GM10847 (cell line): ENCODE results near the gene TSGA10IP.

ENCODE experiments used
- POLR2A ChIP-seq: IDR thresholded peaks from 2 replicates; pipeline ENCODE4 v1.6.1; 2011; ENCODE audit not compliant: insufficient read length; ENCODE audit errors: extremely low read depth

Gene TSGA10IP

DNA sequence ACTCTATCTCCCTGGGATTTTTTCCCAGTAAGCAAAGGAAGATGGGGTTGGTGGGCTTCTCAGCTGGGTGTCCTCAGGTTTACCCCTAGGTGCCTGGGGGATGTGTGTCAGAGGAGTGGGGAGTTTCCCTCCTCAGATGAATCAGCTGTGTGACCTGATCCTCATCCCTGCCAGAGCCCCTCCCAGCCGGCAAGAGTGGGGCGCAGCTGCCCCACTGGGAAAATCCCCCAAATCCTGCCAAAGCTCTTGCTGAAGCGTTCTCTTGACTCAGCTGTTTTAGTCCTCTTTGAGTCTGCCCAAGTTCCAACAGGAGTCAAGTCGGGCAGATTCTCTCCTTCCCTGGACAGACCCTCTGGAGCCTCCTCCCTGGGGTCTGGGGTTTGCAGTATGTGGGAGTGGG, 32.4 kb upstream of the TSGA10IP start:
- TF ChIP-seq POLR2A = no peak

DNA sequence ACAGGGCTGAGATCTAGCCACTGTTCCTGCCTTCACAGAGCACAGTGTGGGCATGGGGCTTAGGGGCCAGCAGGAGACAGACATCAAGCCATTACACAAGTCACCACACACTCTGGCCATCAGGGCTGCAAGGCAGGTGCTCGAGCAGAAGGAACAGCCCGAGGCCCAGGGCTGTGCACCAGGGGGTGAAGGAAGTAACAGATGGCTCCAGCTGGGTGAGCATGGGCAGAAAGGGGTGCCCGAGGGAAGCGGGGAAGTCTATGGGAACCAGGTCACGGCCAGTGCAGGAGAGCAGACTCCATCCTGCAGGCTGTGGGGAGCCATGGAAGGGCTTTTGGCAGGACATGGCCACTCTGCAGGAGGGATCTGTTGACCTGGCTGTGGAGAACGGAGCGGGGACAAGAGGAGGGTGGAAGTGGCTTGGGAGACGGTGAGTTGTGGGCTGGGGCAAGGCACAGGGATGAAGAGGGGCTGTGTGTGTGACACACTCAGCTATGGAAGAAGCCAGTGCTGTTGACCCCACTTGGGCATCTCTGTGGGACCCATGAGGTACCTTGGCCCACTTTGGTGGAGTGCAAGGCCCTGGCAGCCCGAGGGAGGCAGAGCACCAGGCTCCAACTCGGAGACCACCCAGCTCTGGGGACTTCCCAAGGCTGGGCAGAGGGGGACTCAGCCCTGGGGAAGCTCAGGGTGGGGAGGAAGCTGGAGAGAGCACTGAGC, 30.0 kb upstream of the TSGA10IP start:
- no peak for TF ChIP-seq POLR2A

DNA sequence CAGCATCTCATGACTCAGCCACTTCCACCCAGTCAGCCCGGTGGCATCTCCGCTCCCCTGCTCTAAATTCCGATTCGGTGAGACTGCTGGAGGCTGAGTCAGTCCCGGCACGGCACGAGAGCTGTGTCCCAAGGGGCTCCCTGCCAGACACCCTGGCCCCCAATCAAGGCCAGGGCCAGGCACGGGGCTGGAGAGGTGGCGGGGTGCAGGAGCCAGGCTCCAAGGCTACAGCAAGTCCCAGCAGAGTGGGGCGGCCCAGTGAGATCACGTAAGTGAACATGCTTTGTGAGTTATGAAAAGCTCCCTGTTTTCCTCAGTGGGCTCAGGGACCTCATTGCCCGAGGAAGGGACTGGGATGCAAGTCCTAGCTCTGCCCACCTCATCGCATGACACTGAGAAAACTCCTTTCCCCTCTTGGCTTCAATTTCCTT, 29.4 kb upstream of the TSGA10IP start:
- no peak for TF ChIP-seq POLR2A

DNA sequence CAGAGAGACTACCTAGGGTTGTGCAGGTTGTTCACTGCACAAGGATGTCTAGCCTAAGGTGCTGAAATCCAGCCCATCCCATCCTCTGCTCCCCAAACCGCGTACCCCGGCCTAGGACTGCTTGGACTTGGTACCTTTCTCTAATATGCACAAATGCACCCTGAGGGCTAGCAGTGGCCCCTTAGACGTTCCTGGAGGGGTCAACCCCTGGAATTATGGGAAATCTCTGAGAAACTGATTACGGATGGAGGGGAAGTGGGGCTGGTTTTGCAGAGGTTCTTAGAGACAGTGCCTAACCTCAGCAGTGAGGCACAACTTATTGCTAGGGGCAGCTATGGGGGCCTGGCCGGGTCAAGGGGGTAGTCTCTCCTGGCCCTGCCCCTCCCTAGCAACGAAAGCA, 28.9 kb upstream of the TSGA10IP start:
- TF ChIP-seq POLR2A = no peak

DNA sequence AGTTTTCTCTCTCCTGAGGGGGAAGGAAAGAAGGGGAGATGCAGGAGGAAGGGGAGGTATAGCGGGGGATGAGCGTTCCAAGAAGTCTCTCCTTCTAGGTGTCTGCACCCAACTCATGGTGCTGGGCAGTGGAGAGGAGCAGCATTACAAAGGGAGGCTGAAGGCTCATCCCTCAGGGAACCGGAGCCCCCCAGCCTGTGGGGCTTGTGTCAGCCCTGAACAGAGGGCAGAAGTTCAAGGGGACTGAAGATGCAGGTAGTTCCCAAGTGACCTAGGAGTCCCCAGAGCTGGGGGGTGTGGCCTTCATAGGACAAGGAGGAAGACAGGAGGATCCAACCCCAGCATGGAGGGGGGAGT, 28.2 kb upstream of the TSGA10IP start:
- no peak for TF ChIP-seq POLR2A

DNA sequence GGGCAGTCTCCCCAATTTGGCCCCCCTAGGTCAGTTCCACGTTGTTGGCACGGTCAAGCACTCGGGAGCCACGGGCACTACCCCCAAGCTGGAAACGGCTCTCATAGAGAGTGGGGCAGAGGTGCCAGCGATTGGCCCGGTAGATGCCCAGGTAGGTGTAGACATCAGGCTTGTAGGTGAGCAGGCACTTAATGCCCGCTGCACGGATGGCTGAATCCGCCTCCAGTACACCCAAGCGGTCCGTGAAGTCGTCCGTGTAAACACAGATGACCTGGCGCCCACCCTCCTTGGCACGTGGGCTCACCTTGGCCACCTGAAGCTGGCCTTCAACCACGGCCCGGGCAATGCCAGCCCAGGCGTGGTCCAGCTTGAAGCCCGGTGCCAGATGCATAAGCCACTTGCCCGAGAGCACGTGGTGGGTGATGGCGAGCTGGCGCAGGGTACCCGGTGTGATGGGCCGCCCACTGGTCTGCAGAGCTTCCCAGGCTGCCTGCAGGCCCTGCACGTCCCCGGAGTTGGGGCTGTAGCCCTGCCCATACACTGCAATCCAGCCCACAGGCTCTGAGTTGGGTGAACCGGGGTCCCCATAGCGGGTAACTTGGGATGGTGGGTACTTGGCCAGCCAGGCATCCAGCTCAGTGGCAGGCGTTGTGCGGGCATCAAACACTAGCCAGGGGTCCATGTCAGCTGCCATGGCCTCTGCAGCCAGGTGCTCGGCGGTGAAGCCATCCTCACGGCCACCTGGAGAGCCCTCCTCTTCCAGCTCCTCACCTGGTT, 27.7 kb upstream of the TSGA10IP start:
- TF ChIP-seq POLR2A = no peak

DNA sequence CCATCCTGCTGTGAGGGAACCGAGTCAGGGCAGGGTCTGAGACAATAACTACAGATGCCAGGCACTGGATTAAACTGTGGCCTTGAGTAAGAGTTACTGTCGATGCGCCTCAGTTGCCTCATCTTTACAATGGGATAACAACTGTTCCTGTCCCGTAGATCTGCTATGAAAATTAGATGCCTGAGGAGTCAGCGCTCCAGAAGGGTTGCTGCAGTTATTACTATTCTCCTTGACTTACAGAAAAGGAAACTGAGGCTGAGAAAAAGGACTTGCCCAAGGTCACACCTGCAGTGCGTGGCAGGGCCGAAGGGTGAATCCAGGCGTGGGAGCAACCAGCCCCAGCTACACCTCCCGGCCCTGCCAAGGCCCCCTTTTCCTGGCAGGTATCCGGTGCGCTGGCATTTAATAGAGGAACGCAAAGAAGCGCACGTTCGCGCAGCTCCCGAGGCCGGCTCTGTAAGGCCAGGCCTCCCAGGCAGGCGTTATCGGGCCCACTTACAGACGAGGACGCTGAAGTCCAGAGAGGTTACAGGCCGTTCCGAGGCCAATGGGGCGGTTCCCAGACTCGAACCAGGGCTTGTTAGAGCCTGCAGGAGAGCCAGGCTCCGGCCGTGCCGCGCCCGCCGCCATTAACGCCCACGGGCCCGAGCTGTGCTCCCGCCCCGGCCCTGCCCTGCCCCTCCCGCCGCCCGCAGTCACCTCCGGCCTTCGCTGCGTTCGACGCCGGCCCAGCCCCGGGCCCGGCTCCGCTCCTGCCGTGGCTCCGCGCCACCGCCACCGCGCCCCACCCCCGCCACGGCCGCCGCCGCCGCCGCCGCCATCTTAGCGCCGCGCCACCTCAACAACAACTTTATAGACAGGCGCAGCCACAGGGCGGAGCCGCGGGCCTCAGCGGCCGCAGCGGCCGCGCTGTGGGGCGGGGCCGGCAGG, 26.8 kb upstream of the TSGA10IP start, which contains the start of gene C11orf68:
C11orf68 (minus strand) TSS at position 852 of the 930 bp plus-strand sequence; CDS start at position 821, 31 bp downstream.
- TF ChIP-seq POLR2A = peak; percentile 65

DNA sequence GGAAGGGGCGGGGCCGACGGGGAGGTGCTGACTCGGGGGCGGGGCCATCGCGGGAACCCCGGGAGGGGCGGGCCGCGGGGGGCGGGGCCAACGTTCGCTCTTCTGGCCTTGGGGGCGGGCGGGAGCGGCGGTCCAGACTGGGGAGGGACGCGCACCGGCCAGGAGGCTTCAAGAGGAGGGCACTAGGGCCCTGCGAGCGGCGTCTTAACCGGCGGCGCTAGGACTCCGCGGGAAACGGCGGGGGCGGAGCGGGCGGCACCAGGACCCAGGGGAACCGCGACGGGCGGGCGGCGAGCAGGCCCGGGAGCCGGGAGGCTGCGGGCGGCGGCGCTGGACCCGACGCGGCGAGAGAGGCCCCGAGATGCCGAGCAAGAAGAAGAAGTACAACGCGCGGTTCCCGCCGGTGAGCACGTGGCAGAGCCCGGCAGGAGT, 26.1 kb upstream of the TSGA10IP start, which contains the start of gene DRAP1:
DRAP1 (plus strand) TSS at position 286 of the 432 bp plus-strand sequence; CDS start at position 362, 76 bp downstream.
- TF ChIP-seq POLR2A = peak; percentile 31

DNA sequence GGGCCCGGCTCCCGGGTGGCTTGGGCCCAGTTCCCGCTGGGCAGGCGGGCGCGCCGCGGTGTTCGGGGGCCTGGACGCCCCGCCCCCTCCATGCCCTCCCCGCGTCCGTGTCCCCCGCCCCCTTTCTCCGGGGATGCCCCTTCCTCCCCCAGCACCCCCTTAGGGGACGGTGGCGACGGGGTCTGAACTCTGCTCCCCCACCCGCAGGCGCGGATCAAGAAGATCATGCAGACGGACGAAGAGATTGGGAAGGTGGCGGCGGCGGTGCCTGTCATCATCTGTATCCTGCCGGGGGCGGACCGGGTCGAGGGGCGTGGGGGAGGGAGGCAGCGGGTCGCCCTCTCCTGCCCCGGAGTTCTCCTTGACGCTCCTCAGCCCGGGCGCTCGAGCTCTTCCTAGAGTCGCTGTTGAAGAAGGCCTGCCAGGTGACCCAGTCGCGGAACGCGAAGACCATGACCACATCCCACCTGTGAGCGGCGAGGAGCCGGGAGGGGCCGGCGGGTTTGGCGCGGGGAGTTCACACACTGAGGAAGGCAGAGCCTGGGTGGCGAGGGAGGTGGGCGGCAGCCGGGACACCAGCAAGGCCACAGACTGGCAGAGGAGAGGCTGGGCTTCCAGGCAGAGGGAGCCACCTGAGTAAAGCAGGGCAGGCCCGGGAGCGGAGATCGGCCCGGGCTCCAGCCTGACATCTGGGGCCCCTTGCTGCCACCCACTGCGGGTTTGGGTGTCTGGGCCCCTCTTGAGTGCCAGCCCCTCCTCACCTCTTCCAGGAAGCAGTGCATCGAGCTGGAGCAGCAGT, 25.5 kb upstream of the TSGA10IP start:
- no peak for TF ChIP-seq POLR2A

DNA sequence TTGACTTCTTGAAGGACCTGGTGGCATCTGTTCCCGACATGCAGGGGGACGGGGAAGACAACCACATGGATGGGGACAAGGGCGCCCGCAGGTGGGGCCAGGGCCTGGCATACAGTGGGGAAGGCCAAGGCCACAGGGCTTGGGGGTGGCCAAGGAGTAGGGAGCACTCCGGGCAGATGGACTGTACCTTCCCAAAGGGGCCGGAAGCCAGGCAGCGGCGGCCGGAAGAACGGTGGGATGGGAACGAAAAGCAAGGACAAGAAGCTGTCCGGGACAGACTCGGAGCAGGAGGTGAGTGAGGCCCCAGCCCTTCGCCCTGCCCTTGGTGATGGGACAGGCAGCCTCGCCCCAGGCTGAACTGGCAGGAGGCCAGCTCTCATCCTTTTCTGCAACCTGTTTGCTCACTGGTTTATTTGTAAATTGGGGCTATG, 24.9 kb upstream of the TSGA10IP start:
- no peak for TF ChIP-seq POLR2A

DNA sequence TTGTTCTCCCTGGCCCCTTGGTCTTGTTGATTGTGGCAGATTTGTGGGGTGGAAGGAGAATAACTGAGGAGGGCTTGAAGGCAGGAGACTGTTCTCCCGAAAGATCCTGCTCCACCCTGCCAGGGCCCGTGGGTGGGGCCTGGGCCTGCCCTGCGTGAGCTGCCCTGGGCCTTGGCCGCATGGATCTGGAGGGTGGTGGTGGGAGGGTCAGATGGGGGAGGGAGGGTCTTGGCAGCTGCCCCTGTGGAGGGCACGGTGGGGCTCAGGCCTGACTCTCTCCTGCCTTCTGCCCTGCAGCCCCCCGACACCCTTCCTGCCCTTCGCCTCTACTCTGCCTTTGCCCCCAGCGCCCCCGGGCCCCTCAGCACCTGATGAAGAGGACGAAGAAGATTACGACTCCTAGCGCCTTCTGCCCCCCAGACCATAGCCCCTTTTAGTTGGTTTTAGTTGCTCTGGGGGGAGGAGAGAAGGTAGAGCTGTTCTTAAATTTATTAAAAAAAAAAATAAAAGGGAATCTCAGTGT, 24.2 kb upstream of the TSGA10IP start:
- TF ChIP-seq POLR2A = no peak

DNA sequence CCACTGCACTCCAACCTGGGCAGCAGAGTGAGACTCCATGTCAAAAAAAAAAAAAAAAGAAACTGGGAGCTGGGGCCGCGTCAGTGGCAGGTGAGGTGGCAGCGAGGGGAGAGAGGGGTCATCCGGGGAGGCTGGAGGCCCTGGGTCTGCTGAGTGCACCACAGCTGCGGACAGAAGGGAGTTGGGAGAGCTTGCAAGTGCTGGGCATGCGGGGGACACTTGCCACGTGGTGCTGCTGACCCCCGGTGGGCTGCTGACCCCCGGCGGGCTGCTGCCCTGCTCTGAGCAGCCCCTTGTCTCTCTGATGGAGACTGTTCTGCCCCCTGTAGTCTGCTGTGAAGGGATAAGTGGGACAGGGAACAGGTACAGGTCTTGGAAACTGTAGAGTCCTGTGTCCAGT, 23.4 kb upstream of the TSGA10IP start:
- no peak for TF ChIP-seq POLR2A

DNA sequence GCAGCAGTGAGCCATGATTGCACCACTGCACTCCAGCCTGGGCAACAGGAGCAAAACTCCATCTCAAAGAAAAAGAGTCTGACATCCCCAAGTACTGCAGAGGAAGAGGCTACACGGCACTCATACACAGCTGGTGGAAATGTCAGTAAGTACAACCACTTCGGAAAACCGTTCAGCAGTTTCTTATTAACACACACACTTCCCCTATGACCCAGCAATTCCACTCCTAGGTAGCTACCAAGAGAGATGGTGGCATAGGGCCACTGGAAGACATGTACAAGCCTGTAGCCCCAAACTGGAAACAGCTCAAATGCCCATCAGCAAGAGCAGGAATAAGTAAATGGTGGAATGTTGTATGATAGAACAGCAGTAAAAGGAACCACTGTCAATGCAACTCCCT, 22.7 kb upstream of the TSGA10IP start:
- no peak for TF ChIP-seq POLR2A

DNA sequence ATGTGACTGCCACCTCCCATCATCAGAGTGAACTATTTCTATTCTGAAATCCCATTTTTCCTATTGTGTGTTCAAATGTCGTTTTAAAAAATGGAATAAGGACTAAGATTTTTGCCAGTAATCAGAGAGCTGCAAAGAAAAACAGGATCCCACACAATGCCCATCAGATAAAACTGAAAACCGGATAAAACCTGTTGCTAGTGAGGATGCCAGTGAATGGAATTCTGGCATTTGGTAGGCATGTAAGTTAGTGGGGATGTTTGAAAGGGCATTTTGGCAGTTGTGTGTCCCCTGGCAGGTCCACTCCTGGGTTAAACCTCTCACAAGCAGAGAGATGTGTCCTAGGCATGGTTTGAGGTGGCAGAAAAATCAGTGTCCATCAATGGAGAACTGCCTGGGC, 19.9 kb upstream of the TSGA10IP start:
- no peak for TF ChIP-seq POLR2A
